Measurements from ENCODE around the gene HTR3A.
"Not testable (repeated sequence)": the region's sequence is repeated elsewhere in the genome, so short reads cannot be mapped to it uniquely, and the experiment has no call there.

The HTR3A gene

GRCh38 chr11:113974741-113975470 lies at the start of gene HTR3A:
Gene HTR3A, plus strand, starts transcription at chr11:113975108. Its CDS starts 218 bp downstream, at chr11:113975326.
- TF ChIP-seq, protein P1, sequence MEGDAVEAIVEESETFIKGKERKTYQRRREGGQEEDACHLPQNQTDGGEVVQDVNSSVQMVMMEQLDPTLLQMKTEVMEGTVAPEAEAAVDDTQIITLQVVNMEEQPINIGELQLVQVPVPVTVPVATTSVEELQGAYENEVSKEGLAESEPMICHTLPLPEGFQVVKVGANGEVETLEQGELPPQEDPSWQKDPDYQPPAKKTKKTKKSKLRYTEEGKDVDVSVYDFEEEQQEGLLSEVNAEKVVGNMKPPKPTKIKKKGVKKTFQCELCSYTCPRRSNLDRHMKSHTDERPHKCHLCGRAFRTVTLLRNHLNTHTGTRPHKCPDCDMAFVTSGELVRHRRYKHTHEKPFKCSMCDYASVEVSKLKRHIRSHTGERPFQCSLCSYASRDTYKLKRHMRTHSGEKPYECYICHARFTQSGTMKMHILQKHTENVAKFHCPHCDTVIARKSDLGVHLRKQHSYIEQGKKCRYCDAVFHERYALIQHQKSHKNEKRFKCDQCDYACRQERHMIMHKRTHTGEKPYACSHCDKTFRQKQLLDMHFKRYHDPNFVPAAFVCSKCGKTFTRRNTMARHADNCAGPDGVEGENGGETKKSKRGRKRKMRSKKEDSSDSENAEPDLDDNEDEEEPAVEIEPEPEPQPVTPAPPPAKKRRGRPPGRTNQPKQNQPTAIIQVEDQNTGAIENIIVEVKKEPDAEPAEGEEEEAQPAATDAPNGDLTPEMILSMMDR (IDR thresholded peaks at IDR 0.05; ENCODE audit: control insufficient read depth, extremely low read depth, insufficient read depth): no peak
- H3K4me3 ChIP-seq (ENCODE audit: low read depth, low read length): no peak within 1 kb of the TSS
- DNase-seq (ENCODE audit: low read depth): peak; percentile 34

GRCh38 chr11:113926273-113927197 lies 48.4 kb upstream of the HTR3A start:
- TF ChIP-seq, protein P1 (IDR thresholded peaks at IDR 0.05; ENCODE audit: control insufficient read depth, extremely low read depth, insufficient read depth): no peak
- no peak overlapping the region for H3K4me3 ChIP-seq (ENCODE audit: low read depth, low read length)
- peak; percentile 33 for DNase-seq (ENCODE audit: low read depth)

GRCh38 chr11:113928311-113928710 lies 46.6 kb upstream of the HTR3A start:
- no peak overlapping the region for H3K4me3 ChIP-seq (ENCODE audit: low read depth, low read length)
- DNase-seq (ENCODE audit: low read depth): no peak
- TF ChIP-seq, protein P1 (IDR thresholded peaks at IDR 0.05; ENCODE audit: control insufficient read depth, extremely low read depth, insufficient read depth): no peak

GRCh38 chr11:113932788-113933187 lies 42.1 kb upstream of the HTR3A start:
- H3K4me3 ChIP-seq (ENCODE audit: low read depth, low read length): no peak overlapping the region
- TF ChIP-seq, protein P1 (IDR thresholded peaks at IDR 0.05; ENCODE audit: control insufficient read depth, extremely low read depth, insufficient read depth): no peak
- DNase-seq (ENCODE audit: low read depth): no peak

DNA sequence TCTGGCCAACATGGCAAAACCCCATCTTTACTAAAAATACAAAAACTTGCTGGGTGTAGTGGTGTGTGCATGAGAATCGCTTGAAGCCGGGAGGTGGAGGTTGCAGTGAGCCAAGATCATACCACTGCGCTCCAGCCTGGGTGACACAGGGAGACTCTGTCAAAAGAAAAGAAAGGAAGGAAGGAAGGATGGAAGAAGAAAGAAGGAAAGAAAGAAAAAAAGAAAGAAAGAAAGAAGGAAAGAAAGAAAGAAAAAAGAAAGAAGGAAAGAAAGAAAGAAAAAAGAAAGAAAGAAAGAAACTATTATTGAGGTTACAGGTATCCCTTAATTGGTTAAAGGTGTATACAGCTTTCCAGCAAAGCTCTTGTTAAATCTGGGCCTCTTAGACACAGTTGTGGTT lies 40.7 kb upstream of the HTR3A start:
- H3K4me3 ChIP-seq (ENCODE audit: low read depth, low read length); DNase-seq (ENCODE audit: low read depth): not testable (repeated sequence)

- no peak overlapping the region for H3K4me3 ChIP-seq (ENCODE audit: low read depth, low read length)
- TF ChIP-seq, protein P1 (IDR thresholded peaks at IDR 0.05; ENCODE audit: control insufficient read depth, extremely low read depth, insufficient read depth): no peak
- peak; percentile 11 for DNase-seq (ENCODE audit: low read depth)
These were observed 40.1 kb upstream of the HTR3A start for GRCh38 chr11:113934761-113935160.

GRCh38 chr11:113935858-113936257 lies 39.0 kb upstream of the HTR3A start:
- no peak for DNase-seq (ENCODE audit: low read depth)

More at GRCh38 chr11:113935858-113936257, 39.0 kb upstream of the HTR3A start:
- TF ChIP-seq, protein P1 (IDR thresholded peaks at IDR 0.05; ENCODE audit: control insufficient read depth, extremely low read depth, insufficient read depth): no peak
- no peak overlapping the region for H3K4me3 ChIP-seq (ENCODE audit: low read depth, low read length)

All from LNCaP clone FGC (cell line).